HEK293 (cell line): ENCODE results near the gene AFF1.

Source experiments
- CTCF ChIA-PET: fragments of 350-600 bp; formaldehyde crosslinking; extraction: SDS; loops from one replicate; lab custom pipeline; 2021; ENCODE audit warnings: antibody characterized with exemption; lab: Yijun Ruan, JAX
- POLR2A ChIA-PET: fragments of 300-600 bp; formaldehyde crosslinking; extraction: SDS; loops from one replicate; lab custom pipeline; 2020; ENCODE audit warnings: antibody characterized with exemption, inconsistent platforms; lab: Yijun Ruan, JAX
- H3K27ac ChIP-seq: fragments of 200-500 bp; sonication (Bioruptor generic); 2 replicates; pipeline ENCODE4 v1.5.1; 2014; ENCODE audit warnings: low read depth, low read length, control low read depth, inconsistent platforms; ENCODE audit errors: extremely low read depth
- H3K36me3 ChIP-seq, 2 experiments: fragments of 200-500 bp in 1 of 2; sonication (Bioruptor generic) in 1 of 2; 1 replicate in 1 of 2; 2 replicates in 1 of 2; pipeline ENCODE4 v1.5.1; 2014 to 2017; ENCODE audit warnings: inconsistent platforms in 2 of 2, low read length in 2 of 2; ENCODE audit not compliant: control insufficient read depth in 2 of 2, insufficient read depth in 1 of 2
- H3K4me1 ChIP-seq: fragments of 200-500 bp; sonication (Bioruptor generic); 2 replicates; pipeline ENCODE4 v1.5.1; 2014; ENCODE audit warnings: mild to moderate bottlenecking, low read length, inconsistent platforms; ENCODE audit not compliant: control insufficient read depth, insufficient read depth
- H3K4me3 ChIP-seq: 2 replicates; pipeline ENCODE4 v1.5.1; 2011; ENCODE audit warnings: low read depth, mild to moderate bottlenecking, control low read depth, low read length, moderate library complexity
- H3K9me3 ChIP-seq: fragments of 200-500 bp; sonication (Bioruptor generic); 2 replicates; pipeline ENCODE4 v1.5.1; 2014; ENCODE audit warnings: low read depth, low read length, inconsistent platforms; ENCODE audit not compliant: control insufficient read depth, insufficient read depth
- GLIS1 ChIP-seq: fragments of 450-650 bp; formaldehyde crosslinking; IDR thresholded peaks from 2 replicates; pipeline ENCODE4 v1.5.1; 2016; ENCODE audit warnings: missing biosample characterization, missing genetic modification characterization
- MEIS1 ChIP-seq: sonication (generic); formaldehyde crosslinking; IDR thresholded peaks from 2 replicates; pipeline ENCODE4 v1.8.1; 2022; ENCODE audit warnings: missing genetic modification reagents, mild to moderate bottlenecking, borderline replicate concordance
- MZF1 ChIP-seq: fragments of 450-650 bp; formaldehyde crosslinking; IDR thresholded peaks from 2 replicates; pipeline ENCODE4 v1.5.1; 2017; ENCODE audit warnings: missing biosample characterization, missing genetic modification characterization, borderline replicate concordance
- PRDM1 ChIP-seq: fragments of 450-650 bp; formaldehyde crosslinking; IDR thresholded peaks from 2 replicates; pipeline ENCODE4; 2016; ENCODE audit warnings: missing biosample characterization, missing genetic modification characterization
- PRDM6 ChIP-seq: fragments of 450-650 bp; formaldehyde crosslinking; IDR thresholded peaks from 2 replicates; pipeline ENCODE4 v1.5.1; 2017; ENCODE audit warnings: missing biosample characterization, missing genetic modification characterization
- REPIN1 ChIP-seq: fragments of 450-650 bp; formaldehyde crosslinking; IDR thresholded peaks from 2 replicates; pipeline ENCODE4 v1.5.1; 2017; ENCODE audit warnings: missing biosample characterization, missing genetic modification characterization, low read depth
- SETDB1 ChIP-seq: IDR thresholded peaks from one replicate; pipeline ENCODE4 v1.6.1; 2017; ENCODE audit warnings: mild to moderate bottlenecking, low read length, moderate library complexity, mixed read lengths; ENCODE audit not compliant: insufficient read length
- TRIM28 ChIP-seq: IDR thresholded peaks from 2 replicates; pipeline ENCODE4 v1.6.1; 2011; ENCODE audit warnings: low read length, control low read depth, borderline replicate concordance
- YY1 ChIP-seq: fragments of 450-650 bp; formaldehyde crosslinking; IDR thresholded peaks from 2 replicates; pipeline ENCODE4 v1.5.1; 2018; ENCODE audit warnings: missing biosample characterization, missing genetic modification characterization
- ZBTB21 ChIP-seq: fragments of 450-650 bp; formaldehyde crosslinking; IDR thresholded peaks from 2 replicates; pipeline ENCODE4 v1.5.1; 2017; ENCODE audit warnings: missing biosample characterization, missing genetic modification characterization
- ZBTB44 ChIP-seq: fragments of 450-650 bp; IDR thresholded peaks from 2 replicates; pipeline ENCODE4 v1.5.1; 2018; ENCODE audit warnings: missing biosample characterization, mild to moderate bottlenecking, missing genetic modification characterization
- ZNF148 ChIP-seq: fragments of 450-650 bp; formaldehyde crosslinking; IDR thresholded peaks from 2 replicates; pipeline ENCODE4 v1.5.0; 2017; ENCODE audit warnings: missing biosample characterization, missing genetic modification characterization, borderline replicate concordance
- ZNF18 ChIP-seq: fragments of 450-650 bp; formaldehyde crosslinking; IDR thresholded peaks from 2 replicates; pipeline ENCODE4 v1.5.1; 2016; ENCODE audit warnings: missing biosample characterization, missing genetic modification characterization
- ZNF302 ChIP-seq: fragments of 450-650 bp; formaldehyde crosslinking; IDR thresholded peaks from 2 replicates; pipeline ENCODE4 v1.5.1; 2016; ENCODE audit warnings: missing biosample characterization, missing genetic modification characterization, low read depth
- ZNF398 ChIP-seq: fragments of 450-650 bp; formaldehyde crosslinking; IDR thresholded peaks from 2 replicates; pipeline ENCODE4 v1.5.1; 2017; ENCODE audit warnings: missing biosample characterization, missing genetic modification characterization
- ZNF449 ChIP-seq: fragments of 450-650 bp; formaldehyde crosslinking; IDR thresholded peaks from 2 replicates; pipeline ENCODE4 v1.5.1; 2017; ENCODE audit warnings: missing biosample characterization, mild to moderate bottlenecking, missing genetic modification characterization, moderate library complexity
- ZNF501 ChIP-seq: fragments of 450-650 bp; formaldehyde crosslinking; IDR thresholded peaks from 2 replicates; pipeline ENCODE4 v1.5.1; 2016; ENCODE audit warnings: missing biosample characterization, missing genetic modification characterization
- ZNF530 ChIP-seq: fragments of 450-650 bp; formaldehyde crosslinking; IDR thresholded peaks from 2 replicates; pipeline ENCODE4 v1.5.1; 2016; ENCODE audit warnings: low read depth, missing biosample characterization, missing genetic modification characterization
- ZNF645 ChIP-seq: fragments of 450-650 bp; formaldehyde crosslinking; IDR thresholded peaks from 2 replicates; pipeline ENCODE4; 2016; ENCODE audit warnings: missing biosample characterization, missing genetic modification characterization

AFF1 gene

GRCh38 chr4:86959588-86960500, 25.0 kb downstream of the AFF1 start:
- H3K9me3 ChIP-seq = no peaks in the 10 kb centered on the region
- CTCF ChIA-PET = interaction anchor here (0.5 to 2.4 kb wide), 6 partner anchors 12 to 116 kb away, joined by 3 to 6 read pairs (median 4); no protein-coding TSS in a partner anchor
- no peak for TF ChIP-seq YY1 (tag by site-specific recombination)
- TF ChIP-seq PRDM1 (tag by site-specific recombination) = peak; percentile 67; the same call in 1 of the 2 replicates
- H3K36me3 ChIP-seq = no peaks in the 10 kb centered on the region
- no peak overlapping the region for H3K27ac ChIP-seq
- POLR2A ChIA-PET = interaction anchor here (1.1 to 1.6 kb wide), 2 partner anchors 15 to 24 kb away, joined by 3 to 7 read pairs; partner anchors contain the start of gene AFF1
- H3K4me1 ChIP-seq = peaks cover 15% of the 10 kb centered on the region
- no peak overlapping the region for H3K4me3 ChIP-seq

GRCh38 chr4:86960557-86960961, 25.7 kb downstream of the AFF1 start:
- H3K4me3 ChIP-seq = no peak overlapping the region
- no peak overlapping the region; the same call in 1 of the 2 replicates for H3K27ac ChIP-seq
- no peaks in the 10 kb centered on the region for H3K9me3 ChIP-seq
- H3K4me1 ChIP-seq = peaks cover 15% of the 10 kb centered on the region
- CTCF ChIA-PET = interaction anchor here (0.5 to 2.4 kb wide), 6 partner anchors 16 to 116 kb away, joined by 3 to 6 read pairs (median 4); no protein-coding TSS in a partner anchor
- POLR2A ChIA-PET = interaction anchor here (0.7 to 1.6 kb wide), 3 partner anchors 11 to 25 kb away, joined by 3 to 7 read pairs (median 3); partner anchors contain the start of gene AFF1
- H3K36me3 ChIP-seq = no peaks in the 10 kb centered on the region
- TF ChIP-seq MZF1 (tag by site-specific recombination) (no peak; the same call in 1 of the 2 replicates), ZNF302 (tag by site-specific recombination) (no peak), ZBTB21 (no peak), PRDM6 (peak; percentile 61), ZNF398 (tag by site-specific recombination) (no peak), GLIS1 (peak; percentile 15; the same call in 1 of the 2 replicates), TRIM28 (0 out of 2 replicates have a peak, but pooled peaks have one; percentile 66), REPIN1 (tag by site-specific recombination) (no peak), ZNF530 (tag by site-specific recombination) (no peak), ZNF148 (tag by site-specific recombination) (no peak), ZNF18 (tag by site-specific recombination) (no peak), ZBTB44 (tag by site-specific recombination) (0 out of 2 replicates have a peak, but pooled peaks have one; percentile 38), ZNF645 (tag by site-specific recombination) (no peak), ZNF449 (tag by site-specific recombination) (peak; percentile 94), ZNF501 (0 out of 2 replicates have a peak, but pooled peaks have one; percentile 20), SETDB1 (no peak), MEIS1 (no peak)
